Cardiac muscle cell (in vitro differentiated cells and primary cell): Measurements from ENCODE around the gene BATF3. TPM values are rescaled to one million over a fixed set of nuclear protein-coding genes. Genes with fewer than 3 reads are reported as not detected.
A peak's percentile ranks its signal among the peaks of the same experiment; 100 is the strongest.
"Not testable (repeated sequence)": the region's sequence is repeated elsewhere in the genome, so short reads cannot be mapped to it uniquely, and the experiment has no call there.

Source experiments
- DNase-seq, 2 donors: peaks; one replicate each; pipeline versions ENCODE4 v3.0.0 to v3.0.0-alpha.2; 2010 to 2017; ENCODE audit warnings: low read depth in 1 of 2, low spot score in 1 of 2
- H3K27ac ChIP-seq: fragments of 200-600 bp; sonication (generic); 2 replicates; pipeline ENCODE4 v1.5.1; 2016
- H3K27me3 ChIP-seq: fragments of 200-600 bp; sonication (generic); 2 replicates; pipeline ENCODE4 v1.6.0; 2016; ENCODE audit warnings: control low read depth
- H3K36me3 ChIP-seq: fragments of 200-600 bp; sonication (generic); 2 replicates; pipeline ENCODE4 v1.5.1; 2016; ENCODE audit warnings: control low read depth
- H3K4me1 ChIP-seq: fragments of 200-600 bp; sonication (generic); 2 replicates; pipeline ENCODE4 v1.8.1; 2017; ENCODE audit warnings: low read depth, mild to moderate bottlenecking, mixed run types
- H3K4me3 ChIP-seq: fragments of 200-600 bp; sonication (generic); 2 replicates; pipeline ENCODE4 v1.5.1; 2016; ENCODE audit warnings: mild to moderate bottlenecking
- H3K9me3 ChIP-seq: fragments of 200-600 bp; sonication (generic); 2 replicates; pipeline ENCODE4 v1.5.1; 2017; ENCODE audit warnings: low read depth, mild to moderate bottlenecking, control low read depth
- CTCF ChIP-seq: IDR thresholded peaks from 2 replicates; pipeline ENCODE4 v1.5.1; 2012; ENCODE audit warnings: low read depth, mild to moderate bottlenecking, low read length
- polyA plus RNA-seq: library from polyadenylated mRNA; unstranded; fragments of >200 nt; fragmentation: Nextera tagmentation; extraction: Ambion mirVana; gene quantifications from 2 replicates; pipeline ENCODE4 v1.2.1, GENCODE V29; 2016
- total RNA-seq: library from RNA; depleted of rRNA; stranded (reverse); fragments of >200 nt; gene quantifications from 2 replicates; pipeline ENCODE4 v1.2.3, GENCODE V29; 2016

Gene BATF3
- total and polyA plus RNA-seq, 2 experiments from 2014 or later: 1.8 TPM

GRCh38 chr1:212645546-212646543 is 53.8 kb downstream of the BATF3 start:
- no peak for DNase-seq
- Histone ChIP-seq H3K4me1 (no peaks in the 10 kb centered on the region), H3K9me3 (no peaks in the 10 kb centered on the region), H3K36me3 (no peaks in the 10 kb centered on the region), H3K4me3 (no peak overlapping the region), H3K27me3 (no peaks in the 10 kb centered on the region), H3K27ac (no peak overlapping the region)
- TF ChIP-seq CTCF: no peak

DNA sequence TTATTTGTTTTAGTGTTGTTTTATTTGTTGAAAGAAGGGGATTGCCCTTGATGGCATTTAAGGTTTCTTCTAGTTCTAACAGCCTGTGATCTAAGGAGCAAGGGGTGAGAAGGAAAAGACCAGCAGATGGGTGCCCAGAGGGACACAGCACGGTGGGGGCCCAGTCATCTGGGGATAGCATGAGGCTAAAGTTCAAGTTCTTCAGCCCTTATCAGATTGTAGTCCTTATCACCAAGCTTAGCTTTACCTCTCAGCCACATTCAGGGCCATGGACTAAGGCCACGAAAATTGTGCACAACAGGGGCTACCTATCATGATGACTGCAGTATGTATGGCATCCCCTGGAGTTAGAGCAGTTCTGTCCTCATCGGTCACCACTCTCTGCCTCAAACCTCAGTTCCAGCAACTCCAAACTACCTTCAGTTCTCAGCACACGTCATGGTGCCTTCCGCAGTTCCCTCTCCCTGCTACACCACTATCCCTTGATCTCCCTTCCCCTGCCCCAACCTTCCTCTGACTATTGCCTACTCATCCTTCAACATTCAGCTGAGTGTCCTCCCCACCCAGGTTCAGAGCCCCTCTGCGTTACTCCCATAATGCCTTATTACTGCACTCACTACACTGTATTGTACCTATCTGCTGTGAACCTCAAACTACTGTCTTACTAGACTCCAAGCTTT is 54.6 kb downstream of the BATF3 start:
- TF ChIP-seq CTCF: no peak
- Histone ChIP-seq H3K36me3 (no peaks in the 10 kb centered on the region), H3K27ac (no peak overlapping the region), H3K27me3 (no peaks in the 10 kb centered on the region), H3K4me3 (no peak overlapping the region), H3K4me1 (no peaks in the 10 kb centered on the region), H3K9me3 (no peaks in the 10 kb centered on the region)
- no peak for DNase-seq

DNA sequence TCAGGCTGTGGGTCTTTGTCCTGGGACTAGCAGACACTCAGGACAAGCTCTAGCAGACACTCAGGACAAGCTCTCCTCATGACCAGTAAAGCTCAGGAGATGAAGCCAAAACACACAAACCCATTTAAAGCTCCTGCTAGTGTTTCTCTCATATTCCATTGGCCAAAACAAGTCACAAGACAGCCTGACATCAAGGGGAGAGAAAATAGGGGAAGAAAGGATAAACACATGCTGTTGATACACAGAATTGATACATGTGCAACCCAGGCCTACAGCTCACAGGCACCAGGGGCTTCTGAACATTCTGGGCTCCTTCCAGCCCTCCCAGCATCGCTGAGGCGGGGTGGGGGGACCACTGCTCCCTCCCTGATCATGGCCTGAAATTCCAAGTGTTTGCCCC is 55.8 kb downstream of the BATF3 start:
- no peak for DNase-seq
- Histone ChIP-seq H3K4me3 (no peak overlapping the region), H3K9me3 (no peaks in the 10 kb centered on the region), H3K4me1 (peaks cover 6% of the 10 kb centered on the region), H3K36me3 (no peaks in the 10 kb centered on the region), H3K27me3 (no peaks in the 10 kb centered on the region), H3K27ac (no peak overlapping the region)
- no peak for TF ChIP-seq CTCF

GRCh38 chr1:212641956-212642355 is 57.7 kb downstream of the BATF3 start:
- DNase-seq: no peak
- Histone ChIP-seq H3K27me3 (no peaks in the 10 kb centered on the region), H3K36me3 (no peaks in the 10 kb centered on the region), H3K9me3 (no peaks in the 10 kb centered on the region), H3K4me1 (peaks cover 16% of the 10 kb centered on the region), H3K4me3 (no peak overlapping the region), H3K27ac (no peak overlapping the region)
- TF ChIP-seq CTCF: no peak

- DNase-seq: no peak
- H3K4me3 ChIP-seq: no peak overlapping the region
- no peaks in the 10 kb centered on the region for H3K36me3 ChIP-seq
- H3K9me3 ChIP-seq: no peaks in the 10 kb centered on the region
- no peaks in the 10 kb centered on the region for H3K27me3 ChIP-seq
- peaks cover 27% of the 10 kb centered on the region for H3K4me1 ChIP-seq
- TF ChIP-seq CTCF: no peak
- no peak overlapping the region for H3K27ac ChIP-seq
Observed at GRCh38 chr1:212640223-212640878, 59.3 kb downstream of the BATF3 start.

DNA sequence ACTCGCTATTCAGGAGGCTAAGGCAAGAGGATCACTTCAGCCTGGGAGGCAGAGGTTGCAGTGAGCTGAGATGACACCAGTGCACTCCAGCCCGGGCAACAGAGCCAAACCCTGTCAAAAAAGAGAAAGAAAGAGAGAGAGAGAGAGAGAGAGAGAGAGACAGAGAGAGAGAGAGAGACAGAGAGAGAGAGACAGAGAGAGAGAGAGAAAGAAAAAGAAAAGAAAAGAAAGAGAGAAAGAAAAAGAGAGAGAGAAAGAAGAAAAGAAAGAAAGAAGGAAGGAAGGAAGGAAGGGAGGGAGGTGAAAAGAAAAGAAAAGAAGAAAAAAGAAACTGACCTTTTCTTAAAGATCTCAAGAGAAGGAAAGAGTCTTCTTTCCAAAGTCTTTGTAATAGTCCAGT is 60.1 kb downstream of the BATF3 start:
- H3K4me3 ChIP-seq, DNase-seq, H3K9me3 ChIP-seq, H3K36me3 ChIP-seq, H3K27me3 ChIP-seq: not testable (repeated sequence)
- Histone ChIP-seq H3K27ac (peak overlapping the region; percentile 78), H3K4me1 (peaks cover 33% of the 10 kb centered on the region)
